HG02571 (cell line): ENCODE measurements around the gene POMT1.
A peak's percentile ranks its signal among the peaks of the same experiment; 100 is the strongest.

ENCODE experiments used
- ATAC-seq: cut with Tn5 transposase; IDR thresholded peaks from one replicate; pipeline ENCODE4 v1.9.1; 2021; ENCODE audit warnings: mild to moderate bottlenecking, moderate library complexity; ENCODE audit not compliant: unreplicated experiment

The POMT1 gene

DNA sequence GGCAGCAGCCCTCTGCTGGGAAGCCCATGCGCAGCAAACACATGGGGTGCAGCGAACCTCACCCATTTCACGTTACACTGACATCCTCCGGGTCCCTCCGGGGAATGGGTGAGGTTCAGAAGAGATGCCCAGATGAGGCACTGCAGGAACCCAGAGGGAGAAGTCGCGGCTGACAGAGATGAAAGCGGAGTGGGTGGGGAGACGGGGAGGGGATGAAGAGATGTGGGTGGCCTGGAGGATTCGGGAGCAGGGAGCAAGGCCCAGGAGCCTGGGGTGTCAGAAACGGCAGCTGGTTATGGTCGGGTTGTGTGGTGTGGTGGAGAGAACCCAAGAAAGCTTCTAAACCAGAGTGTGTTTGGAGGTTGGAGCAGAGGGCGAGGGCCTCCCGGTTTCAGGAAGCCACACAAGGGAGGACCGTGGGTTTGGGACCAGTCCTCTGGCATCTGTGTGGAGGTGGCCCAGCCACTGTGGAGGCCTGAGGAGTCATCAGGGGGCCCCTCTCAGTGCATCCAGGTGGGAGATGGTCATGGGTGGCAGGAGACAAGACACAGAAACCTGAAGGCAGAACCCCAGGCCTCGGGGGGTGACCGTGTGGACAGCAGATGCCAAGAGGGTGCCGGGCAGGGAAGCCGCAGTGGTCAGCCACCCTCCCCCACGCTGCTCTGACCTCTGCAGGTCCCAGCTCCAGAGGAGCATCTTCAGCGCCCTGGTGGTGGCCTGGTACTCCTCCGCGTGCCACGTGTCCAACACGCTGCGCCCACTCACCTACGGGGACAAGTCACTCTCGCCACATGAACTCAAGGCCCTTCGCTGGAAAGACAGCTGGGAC is 19.8 kb downstream of the POMT1 start:
- no peak for ATAC-seq

DNA sequence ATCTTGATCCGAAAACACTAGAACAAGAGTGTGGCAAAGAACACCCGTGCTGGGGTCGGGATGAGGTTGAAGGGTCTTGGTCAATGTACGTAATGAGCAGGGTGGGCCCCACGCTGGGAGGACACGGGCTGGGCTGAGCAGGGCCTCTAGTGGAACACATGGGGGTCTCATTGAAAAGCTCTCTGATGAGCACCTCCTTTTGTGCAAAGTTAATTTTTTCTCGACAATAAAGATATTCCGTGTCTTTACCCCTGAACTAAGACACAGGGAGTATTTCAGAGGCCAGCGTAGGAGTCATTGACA is 20.3 kb downstream of the POMT1 start:
- no peak for ATAC-seq

DNA sequence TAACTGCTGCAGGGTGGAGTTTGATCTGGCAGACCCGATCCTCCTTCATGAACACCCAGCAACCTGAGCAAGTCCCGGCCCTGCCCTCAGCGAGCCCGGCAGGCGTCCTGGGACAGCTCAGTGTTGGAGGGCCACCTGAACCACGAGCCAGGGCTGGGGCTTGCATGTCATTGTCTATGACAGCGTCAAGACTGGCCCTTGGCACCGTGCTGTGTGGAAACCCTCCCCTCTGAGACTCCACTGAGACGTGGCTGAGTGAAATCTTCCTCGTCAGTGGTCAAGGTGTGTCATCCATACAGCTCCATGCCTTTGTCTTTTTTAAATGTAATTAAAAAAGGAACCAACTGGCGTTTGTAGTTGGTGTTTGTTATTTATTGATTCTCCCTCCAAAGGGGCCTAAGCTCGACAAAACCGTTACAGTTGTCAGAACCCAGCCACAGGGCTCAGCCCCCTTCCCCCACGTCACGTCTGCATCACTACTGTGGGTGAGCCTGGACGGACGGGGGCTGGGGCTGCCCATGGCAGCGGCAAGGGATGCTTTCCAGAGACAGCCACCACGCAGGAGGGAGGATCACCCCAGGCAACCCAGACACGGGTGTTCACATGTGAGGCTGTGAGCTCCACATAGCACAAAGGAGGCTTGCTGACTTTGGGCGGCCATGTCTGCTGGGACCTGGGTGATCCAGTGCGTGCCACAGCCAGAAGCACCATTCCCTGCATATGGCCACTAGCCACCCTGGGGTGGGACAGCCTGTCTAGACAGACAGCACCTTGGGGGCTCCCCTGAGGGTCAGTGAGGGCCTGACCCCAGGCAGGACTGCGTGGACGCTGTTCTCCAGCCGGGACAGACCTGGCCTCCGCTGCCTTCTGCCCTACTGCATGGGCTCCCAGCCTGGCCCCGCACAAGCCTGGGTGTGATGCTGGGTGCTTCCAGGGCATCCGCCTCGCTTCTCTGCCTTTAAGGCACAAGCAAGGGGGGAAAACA is 21.0 kb downstream of the POMT1 start:
- no peak for ATAC-seq

DNA sequence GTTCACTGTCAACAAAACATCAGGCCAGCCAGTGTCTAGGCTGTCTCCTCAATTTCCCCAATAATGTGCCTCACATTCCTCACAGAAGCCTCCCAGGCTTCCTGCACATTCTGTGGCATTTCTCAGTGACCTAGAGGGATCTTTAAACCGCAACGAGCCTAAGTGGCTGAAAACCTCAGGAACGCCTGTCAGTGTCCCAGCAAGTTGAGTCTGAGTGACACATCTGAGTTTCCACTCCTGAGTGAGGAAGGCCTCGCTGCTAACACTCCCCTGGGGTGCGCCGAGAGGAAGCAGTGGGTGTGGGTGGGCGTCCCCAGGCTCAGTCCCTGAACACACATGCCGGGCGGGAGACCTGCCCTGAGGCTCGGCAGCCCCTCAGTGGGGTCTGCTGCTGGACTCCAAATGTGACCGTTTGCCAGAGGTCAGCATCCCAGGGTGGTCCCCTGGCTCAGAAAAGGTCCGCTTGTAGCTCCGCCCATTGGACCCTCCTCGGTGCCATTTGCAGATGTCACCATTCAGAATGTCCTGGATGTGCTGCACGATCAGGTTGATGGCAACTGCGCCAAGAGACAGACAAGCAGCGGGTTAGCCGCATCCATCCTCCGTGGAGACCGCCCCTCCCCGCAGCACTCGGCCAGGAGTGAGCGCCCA is 22.1 kb downstream of the POMT1 start:
- no peak for ATAC-seq

DNA sequence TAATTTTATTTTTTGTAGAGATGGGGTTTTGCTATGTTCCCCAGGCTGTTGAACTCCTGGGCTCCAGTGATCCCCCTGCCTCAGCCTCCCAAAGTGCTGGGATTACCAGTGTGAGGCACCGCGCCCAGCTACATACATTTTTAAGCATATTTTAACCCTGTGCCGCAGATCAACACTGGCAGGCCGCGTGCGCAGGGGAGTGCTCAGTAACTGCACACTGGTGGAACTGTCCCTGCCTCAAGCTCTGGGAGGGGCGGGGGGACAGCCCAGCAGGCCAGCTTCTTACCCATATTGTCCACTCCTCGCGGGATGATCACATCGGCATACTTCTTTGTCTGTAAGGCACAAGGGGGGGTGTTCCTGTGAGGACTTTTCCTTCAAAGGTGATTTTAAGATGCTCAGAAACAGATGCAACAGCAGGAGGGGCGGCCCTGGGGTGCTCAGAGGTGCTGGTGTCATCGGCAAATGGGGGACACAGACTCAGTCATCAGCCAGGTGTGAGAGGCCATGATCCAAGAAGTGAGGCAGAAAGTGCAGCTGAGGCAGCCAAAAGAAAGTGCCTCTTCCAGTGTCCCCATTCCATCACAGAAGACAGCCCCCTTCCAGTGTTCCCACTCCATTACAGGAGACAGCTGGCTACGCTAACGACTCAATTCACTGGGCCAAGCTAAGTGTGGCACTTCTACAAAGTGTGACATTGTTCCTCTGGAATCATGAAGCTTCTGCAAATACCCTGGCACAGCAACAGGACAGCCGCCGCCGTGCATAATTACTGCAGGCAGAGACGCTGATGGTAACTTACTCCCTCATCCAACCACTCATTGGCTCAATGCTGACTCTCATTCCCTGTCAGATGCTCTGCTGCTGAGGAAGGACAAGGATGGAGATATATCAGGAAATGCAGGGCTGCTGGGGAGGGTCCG is 23.2 kb downstream of the POMT1 start:
- no peak for ATAC-seq

DNA sequence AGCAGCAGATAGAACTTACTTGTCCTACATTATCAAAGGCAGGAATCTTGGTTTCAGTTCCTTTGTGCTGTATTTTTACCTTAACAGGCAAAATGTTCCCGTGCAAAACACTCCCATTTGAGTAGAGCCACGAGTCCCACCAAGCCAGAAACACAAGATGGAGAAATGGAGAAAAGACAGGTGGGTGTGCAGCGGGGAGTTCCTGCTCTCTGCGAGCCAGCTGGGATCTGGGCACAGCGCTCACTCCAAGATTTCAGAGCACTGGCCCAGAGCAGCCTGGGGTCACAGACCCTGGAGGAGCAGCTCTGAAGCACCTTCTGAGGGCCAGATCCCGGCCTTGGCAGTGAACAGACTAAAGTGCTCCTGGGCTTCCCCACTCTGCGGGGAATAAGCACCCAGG is 25.5 kb downstream of the POMT1 start:
- no peak for ATAC-seq

DNA sequence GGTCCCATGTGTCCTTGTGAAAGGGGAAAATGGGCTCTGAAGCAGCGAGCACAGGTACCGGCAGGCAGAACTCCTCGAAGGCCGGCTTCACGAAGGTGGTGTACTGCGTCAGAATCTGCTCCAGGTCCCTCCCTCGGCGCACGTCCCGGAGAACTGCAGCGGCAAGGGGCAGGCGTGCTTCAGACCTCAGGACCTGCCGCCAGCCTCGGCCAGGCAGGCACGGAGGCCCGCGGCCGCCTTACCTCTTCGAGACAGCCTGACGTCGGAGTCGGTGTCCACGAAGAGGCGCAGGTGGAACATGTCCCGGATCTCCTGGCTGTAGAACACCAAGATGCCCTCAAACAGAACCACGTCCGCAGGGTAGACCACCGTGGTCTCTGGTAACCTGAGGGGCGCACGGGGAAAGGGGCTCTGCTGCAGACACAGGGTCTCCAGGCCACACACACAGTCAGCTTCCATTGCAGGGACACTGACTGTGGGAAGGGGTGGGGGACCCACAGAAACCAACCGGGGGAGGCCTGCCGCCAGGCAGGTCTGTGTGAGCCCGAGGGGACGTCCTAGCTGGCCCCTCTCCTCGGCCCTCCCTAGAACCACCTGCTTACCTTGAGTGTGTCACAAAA is 26.3 kb downstream of the POMT1 start:
- no peak for ATAC-seq

DNA sequence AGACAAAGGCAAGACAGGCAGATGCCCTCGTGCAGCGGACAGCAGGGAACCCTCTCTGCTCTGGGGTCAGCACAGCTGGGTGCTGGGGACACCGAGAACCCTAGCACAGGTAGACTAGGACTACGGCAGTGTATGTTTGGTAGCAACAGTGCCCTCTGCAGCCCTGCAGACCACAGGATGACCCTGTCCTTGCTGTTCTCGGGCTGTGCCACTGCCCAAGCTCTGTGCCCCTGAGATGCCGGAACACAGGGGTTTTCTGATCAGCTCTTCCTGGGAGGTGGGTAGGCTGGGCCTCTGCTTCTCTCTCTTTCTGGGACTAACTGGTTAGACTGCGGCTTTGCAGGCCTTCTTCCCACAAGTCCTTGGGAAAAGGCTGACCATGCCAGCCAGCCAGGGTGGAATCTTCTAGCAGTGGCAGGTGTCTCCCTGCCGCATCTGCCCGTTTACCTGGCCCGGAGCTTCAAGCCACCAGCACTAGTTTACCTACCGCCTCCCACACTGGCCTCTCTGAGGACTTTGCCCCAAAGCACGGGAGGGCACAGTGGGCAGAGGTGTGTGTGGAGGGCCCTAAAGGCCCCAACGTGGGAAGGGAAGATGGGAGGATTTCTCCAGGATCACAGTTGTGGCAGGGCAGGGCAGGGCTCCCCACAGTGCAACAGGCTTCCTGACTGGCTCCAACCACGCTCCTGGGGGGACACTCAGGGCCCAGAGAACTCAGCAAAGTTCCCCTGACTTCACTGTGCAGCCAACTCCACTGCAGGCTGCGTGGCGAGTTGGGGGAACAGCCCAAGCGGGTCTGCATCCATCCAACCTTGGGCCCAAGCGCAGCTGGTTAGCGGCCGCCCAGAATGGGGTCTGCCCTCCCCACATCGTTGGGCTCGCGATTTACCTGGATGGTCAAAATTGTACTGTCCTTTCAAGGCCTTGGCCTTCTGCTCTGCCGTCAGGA is 27.2 kb downstream of the POMT1 start:
- no peak for ATAC-seq

DNA sequence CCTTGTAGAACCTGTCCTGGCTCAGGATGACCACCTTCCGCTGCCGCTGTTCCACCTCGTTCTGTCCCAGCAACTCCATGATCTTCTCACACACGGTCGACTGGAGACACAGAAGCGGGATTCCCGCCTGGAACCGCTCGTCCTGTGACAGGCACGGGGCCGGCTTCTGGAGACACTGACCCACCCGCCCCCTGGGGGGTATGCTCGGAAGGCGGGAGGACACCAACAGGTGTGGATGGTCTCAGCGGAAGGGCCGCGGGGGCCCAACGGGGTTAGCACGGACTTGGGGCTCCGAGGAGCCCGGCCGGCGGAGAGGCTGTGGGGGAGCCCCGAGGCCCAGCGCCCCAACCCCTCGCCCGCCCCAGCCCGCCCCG is 27.8 kb downstream of the POMT1 start:
- no peak for ATAC-seq

DNA sequence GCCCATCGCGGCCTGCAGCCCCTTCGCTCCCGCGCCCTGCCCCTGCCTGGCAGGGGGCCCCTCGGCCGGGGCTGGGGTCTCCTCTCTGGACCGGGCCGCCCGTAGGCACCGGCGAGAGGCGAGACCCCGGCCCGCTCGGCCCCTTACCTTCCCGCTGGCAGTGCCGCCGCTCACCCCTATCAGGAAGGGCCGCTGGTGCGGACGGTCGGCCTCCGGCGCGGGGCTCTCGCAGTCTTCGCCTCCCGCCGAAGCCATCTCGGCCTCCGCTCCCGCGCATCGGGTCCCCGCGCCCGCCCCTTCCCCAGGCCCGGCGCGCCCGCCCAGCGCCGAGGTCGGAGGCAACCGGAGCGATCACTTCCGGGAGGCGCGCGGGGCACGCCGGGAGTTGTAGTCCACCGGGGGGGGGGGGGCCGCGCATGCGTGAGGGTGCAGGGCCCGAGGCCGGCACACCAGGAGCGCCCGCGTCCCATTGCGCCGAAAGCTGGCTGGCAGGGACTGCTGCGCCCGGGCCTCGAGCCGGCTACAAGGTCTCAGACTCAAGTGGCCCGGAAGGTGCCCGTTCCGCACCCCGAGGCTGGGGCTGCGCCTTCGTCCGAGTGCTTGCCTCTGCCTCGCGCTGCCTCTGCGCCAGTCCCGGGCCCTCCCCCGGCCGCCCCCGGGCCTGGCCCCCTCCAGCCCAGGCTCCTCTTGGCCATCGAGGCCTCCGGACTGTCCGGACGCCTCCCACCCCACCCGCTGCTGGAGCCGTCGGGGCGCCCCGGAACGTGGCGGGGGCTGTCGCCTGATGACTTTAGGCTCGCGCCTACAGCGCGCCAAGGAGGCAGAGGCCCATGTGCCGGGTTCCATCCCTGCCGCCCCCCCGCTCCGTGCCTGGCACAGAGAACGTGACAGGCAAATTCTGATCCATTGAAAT is 28.5 kb downstream of the POMT1 start, which contains the start of gene UCK1:
Gene UCK1, minus strand, starts transcription at position 344 of the 913 bp plus-strand sequence. Its CDS starts 89 bp downstream, at position 255.
- ATAC-seq, result peak; percentile 69

DNA sequence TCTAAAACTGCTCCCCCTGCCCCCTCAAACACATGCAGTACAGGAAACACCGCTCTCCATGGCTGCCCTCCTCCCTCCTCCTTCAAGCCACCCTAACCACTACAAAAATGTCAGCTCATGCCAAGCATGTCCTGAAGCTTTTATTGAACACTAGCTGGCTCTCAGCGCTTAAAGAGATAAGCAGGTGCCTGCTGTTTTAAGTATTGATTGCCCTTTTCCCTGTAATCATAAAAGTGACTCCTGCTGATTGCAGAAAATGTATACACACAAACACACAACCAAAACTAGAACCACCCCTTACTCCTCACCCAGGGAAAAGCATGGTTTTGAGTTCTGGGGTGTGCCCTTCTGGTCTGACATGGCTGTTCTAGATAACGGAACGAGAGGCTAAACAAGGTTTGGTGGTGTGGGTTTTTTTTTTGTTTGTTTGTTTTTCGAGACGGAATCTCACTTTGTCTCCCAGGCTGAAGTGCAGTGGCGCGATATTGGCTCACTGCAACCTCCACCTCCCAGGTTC is 32.1 kb downstream of the POMT1 start:
- ATAC-seq, result no peak

DNA sequence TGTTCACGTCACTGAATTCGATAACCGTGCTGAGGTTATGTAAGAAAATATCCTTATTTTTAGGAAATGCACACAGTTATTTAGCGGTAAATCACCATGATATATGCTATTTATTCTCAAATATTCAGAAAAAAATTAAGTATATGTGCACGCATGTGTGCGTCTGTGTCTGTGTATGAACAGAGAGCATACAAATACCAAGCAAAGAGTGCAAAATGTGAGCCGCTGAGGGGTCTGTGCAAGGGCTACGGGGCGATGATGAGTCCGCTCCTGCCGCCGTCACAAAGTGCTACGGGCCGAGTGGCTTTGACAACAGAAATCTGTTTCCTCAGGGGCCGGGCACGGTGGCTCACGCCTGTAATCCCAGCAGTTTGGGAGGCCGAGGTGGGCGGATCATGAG is 35.2 kb downstream of the POMT1 start:
- ATAC-seq, result no peak

DNA sequence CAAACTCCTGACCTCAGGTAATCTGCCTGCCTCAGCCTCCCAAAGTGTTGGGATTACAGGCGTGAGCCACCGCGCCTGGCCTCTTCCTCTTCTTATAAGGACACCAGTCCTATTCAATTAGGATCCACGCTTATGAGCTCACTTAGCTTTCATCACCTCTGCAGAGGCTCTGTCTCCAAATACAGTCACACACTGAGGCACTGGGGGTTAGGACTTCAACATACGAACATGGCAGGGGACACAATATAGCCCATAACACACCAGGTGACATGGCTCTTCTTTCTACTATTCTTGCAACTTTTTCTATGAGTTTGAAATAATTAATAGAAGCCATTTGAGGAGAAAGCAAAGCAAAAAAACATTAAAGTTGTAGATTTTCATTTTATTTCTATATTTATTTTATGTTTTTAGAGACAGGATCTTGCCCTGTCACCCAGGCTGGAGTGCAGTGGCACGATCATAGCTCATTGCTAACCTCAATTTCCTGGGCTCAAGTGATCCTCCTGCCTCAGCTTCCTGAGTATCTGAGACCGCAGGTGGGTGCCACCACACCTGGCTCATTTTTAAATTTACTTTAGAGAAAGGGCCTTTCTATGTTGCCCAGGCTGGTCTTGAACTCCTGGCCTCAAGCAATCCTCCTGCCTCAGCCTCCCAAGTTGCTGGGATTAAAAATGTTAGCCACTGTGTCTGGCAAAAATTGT is 36.7 kb downstream of the POMT1 start:
- no peak for ATAC-seq

DNA sequence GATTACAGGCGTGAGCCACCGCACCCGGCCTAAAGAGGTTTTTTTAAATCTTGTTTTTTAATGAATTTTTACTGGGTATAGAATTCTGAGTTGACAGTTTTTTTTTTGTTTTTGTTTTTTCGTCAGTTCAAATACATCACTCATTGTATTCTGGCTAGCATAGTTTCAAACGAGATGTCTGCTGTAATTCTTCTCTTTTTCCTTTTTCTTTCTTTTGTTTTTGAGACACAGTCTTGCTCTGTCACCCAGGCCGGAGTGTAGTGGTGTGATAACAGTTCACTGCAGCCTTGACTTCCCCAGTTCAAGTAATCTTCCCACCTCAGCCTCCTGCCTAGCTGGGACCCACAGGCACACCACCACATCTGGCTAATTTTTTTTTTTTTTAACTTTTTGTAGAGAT is 40.4 kb downstream of the POMT1 start:
- no peak for ATAC-seq

DNA sequence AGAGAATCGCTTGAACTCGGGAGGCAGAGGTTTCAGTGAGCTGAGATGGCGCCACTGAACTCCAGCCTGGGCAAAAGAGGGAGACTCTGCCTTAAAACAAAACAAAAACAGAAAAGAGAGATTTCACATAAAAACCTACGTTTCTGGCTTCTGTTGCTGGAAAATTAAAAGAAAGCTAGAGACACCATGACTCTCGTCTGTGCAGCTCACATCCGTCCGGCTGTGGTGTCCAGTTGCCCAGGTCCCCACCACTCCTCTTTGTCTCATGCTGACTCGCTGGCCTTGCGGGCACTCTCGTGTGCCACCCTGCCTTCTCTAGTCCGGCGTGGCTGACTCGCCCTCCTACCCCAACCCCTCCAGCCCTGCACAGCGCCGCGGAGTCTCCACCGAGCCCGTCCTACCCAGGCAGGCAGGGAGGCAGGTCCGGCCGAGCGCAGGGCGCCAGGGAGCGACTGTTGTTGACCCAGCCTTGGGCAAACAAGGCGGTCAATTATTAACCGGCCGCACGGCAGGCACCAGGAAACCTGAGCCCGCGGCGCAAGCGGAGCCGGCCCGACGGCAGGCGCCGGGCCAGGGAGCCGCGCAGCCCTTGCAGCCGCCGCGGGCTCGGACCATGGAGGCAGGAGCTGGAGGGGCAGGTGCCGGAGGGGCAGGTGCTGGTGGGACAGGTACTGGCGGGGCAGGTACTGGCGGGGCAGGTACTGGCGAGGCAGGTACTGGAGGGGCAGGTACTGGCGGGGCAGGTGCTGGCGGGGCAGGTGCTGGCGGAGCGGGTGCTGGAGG is 42.5 kb downstream of the POMT1 start, which contains the start of gene PRRT1B:
Gene PRRT1B, plus strand, starts transcription at position 521 of the 783 bp plus-strand sequence. Its CDS starts 93 bp downstream, at position 614.
- ATAC-seq, result no peak

DNA sequence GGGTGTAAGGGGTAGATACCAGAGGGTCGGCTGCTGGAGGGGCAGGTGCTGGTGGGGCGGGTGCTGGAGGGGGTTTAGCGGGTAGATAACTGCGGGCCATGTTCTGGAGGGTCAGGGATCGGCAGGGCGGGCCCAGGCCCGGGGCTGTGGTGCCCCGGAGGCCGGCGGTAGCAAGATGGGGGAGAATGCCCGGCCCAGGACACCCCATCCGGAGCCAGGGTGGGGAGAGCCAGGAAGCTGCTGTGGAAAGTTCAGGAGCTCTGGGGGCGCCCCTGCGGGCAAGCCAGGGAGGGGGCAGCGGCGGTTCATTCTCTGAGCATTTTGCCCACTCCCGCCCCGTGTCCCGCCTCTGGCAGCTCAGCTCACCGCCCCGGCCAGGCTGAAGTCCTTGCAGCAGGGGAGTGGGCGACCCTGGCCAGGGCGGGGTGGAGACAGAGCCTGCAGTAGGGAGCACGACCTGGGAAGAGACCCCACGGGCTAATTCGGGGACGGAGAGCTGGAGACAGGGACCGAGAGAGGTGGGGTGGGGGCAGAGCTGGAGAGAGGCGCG is 43.1 kb downstream of the POMT1 start:
- ATAC-seq, result no peak
